ENCODE results near the gene ADAMTS9. TPM values are rescaled to one million over a fixed set of nuclear protein-coding genes. Genes with fewer than 3 reads are reported as not detected.

Gene ADAMTS9
- total and polyA plus RNA-seq, 2 of the 13 experiments (the other 11 are each of a cell fraction or from before 2014, with no cell fraction given), result 0.02 to 0.09 TPM

- no TSS peak for BruUV-seq (replicated peaks)
- FAIRE-seq, result no peak
- TF ChIP-seq NONO (IDR thresholded peaks at IDR 0.05) (no peak), NONO (CRISPR knock-in tag; conservative IDR thresholded peaks at IDR 0.05) (no peak), ZNF180 (CRISPR knock-in tag; IDR thresholded peaks at IDR 0.05; ENCODE audit: borderline replicate concordance, low read depth) (no peak), SMC3 (IDR thresholded peaks at IDR 0.05; ENCODE audit: low read length) (no peak), IRF2 (CRISPR knock-in tag; IDR thresholded peaks at IDR 0.05) (no peak), ATF2 (CRISPR knock-in tag; IDR thresholded peaks at IDR 0.05) (no peak), NFYC (CRISPR knock-in tag; IDR thresholded peaks at IDR 0.05) (no peak), STAT6 (CRISPR knock-in tag; IDR thresholded peaks at IDR 0.05; ENCODE audit: borderline replicate concordance) (no peak), CEBPB (IDR thresholded peaks at IDR 0.05; ENCODE audit: borderline replicate concordance, low read depth, low read length) (no peak), UBTF (CRISPR knock-in tag; IDR thresholded peaks at IDR 0.05) (no peak), RFX1 (IDR thresholded peaks at IDR 0.05) (no peak), ZNF335 (CRISPR knock-in tag; IDR thresholded peaks at IDR 0.05) (no peak), RCOR2 (CRISPR knock-in tag; IDR thresholded peaks at IDR 0.05) (no peak), MEIS1 (CRISPR knock-in tag; IDR thresholded peaks at IDR 0.05; ENCODE audit: borderline replicate concordance) (no peak), CREM (IDR thresholded peaks at IDR 0.05) (no peak), CREM (CRISPR knock-in tag; IDR thresholded peaks at IDR 0.05) (no peak), ZNF749 (CRISPR knock-in tag; IDR thresholded peaks at IDR 0.05; ENCODE audit: borderline replicate concordance) (no peak), ZFP90 (CRISPR knock-in tag; IDR thresholded peaks at IDR 0.05; ENCODE audit: borderline replicate concordance) (no peak), MXD1 (CRISPR knock-in tag; IDR thresholded peaks at IDR 0.05) (no peak), ZNF672 (CRISPR knock-in tag; IDR thresholded peaks at IDR 0.05) (no peak), SNAPC2 (CRISPR knock-in tag; IDR thresholded peaks at IDR 0.05) (no peak)
Observed at GRCh38 chr3:64552966-64553365, 134.8 kb downstream of the ADAMTS9 start.

More at GRCh38 chr3:64552966-64553365, 134.8 kb downstream of the ADAMTS9 start:
- H2AFZ ChIP-seq (ENCODE audit: low read length), result no peak overlapping the region
- in situ Hi-C loops (cut with HindIII; ENCODE audit: extremely low pct_ligation_motif_present, low pct_unique_long_range_greater_than_20kb) (no loop called here), intact Hi-C loops (cut with micrococcal nuclease; ENCODE audit: unreplicated experiment) (no loop called here)
- H3K36me3 ChIP-seq (replicated peaks in 1 of 2; ENCODE audit: control insufficient read depth in 1 of 2, insufficient read depth in 2 of 2, low read length in 2 of 2), result no peaks in the 10 kb centered on the region
- no peaks in the 10 kb centered on the region for H3K9me3 ChIP-seq (ENCODE audit: low read length)
- no peak overlapping the region for H3K9ac ChIP-seq (ENCODE audit: insufficient read depth, low read depth, low read length)
- peaks cover 10% of the 10 kb centered on the region; the same call in 1 of the 2 replicates for H3K4me1 ChIP-seq (ENCODE audit: insufficient read depth, low read length)
- POLR2A ChIA-PET, result no interaction called here
- no peaks in the 10 kb centered on the region; a peak in 1 of 5 replicates for H3K27me3 ChIP-seq (ENCODE audit: control insufficient read depth in 1 of 2, insufficient read depth in 2 of 2, low read length in 2 of 2)
- DNase-seq (ENCODE audit: low spot score) (no peak), ATAC-seq (no peak)
- no peak overlapping the region for H3K4me3 ChIP-seq (replicated peaks in 1 of 3; ENCODE audit: insufficient read depth in 1 of 3, low read depth in 2 of 3, low read length in 3 of 3)
- H4K20me1 ChIP-seq (ENCODE audit: insufficient read depth, low read length), result no peaks in the 10 kb centered on the region
- H3K4me2 ChIP-seq (ENCODE audit: low read depth, low read length), result no peak overlapping the region
- WGBS (ENCODE audit: low lambda C conversion rate), result 44% methylated on average over 2 of the region's 2 CpGs
- no peak overlapping the region for H3K27ac ChIP-seq (ENCODE audit: extremely low read length, insufficient read depth, low read length)
- CTCF ChIA-PET (ENCODE audit: low intra/inter-chr PET ratio, low total read pairs), result no interaction called here
- H3K79me2 ChIP-seq (ENCODE audit: insufficient read depth, low read length), result no peaks in the 10 kb centered on the region
